Panc1 (cell line): Measurements from ENCODE around the gene CCN2. TPM values are rescaled to one million over a fixed set of nuclear protein-coding genes. Genes with fewer than 3 reads are reported as not detected.

Source experiments
- ATAC-seq: fragments of 200-7000 bp; cut with Tn5 transposase; 2 replicates; pipeline ENCODE4 v1.9.1; 2020; ENCODE audit warnings: mild to moderate bottlenecking, moderate library complexity
- BruUV-seq: library from RNA; stranded (reverse); fragments of 400-500 nt; replicated peaks from 2 replicates; lab custom pipeline; 2021; lab: Mats Ljungman, UMichigan
- CTCF ChIA-PET: fragments of 300-600 bp; sonication (Branson Sonifier 250); formaldehyde crosslinking; loops from one replicate; lab custom pipeline; 2022; ENCODE audit warnings: antibody characterized with exemption; lab: Charles Lee
- POLR2A ChIA-PET: fragments of 300-600 bp; sonication (Branson Sonifier 250); formaldehyde crosslinking; loops from one replicate; lab custom pipeline; 2022; ENCODE audit warnings: antibody characterized with exemption; lab: Charles Lee
- DNase-seq: peaks from one replicate; pipeline ENCODE4 v3.0.0-alpha.2; 2010; ENCODE audit warnings: low read depth, low spot score
- H3K27ac ChIP-seq: 2 replicates; pipeline ENCODE4 v1.5.1; 2011; ENCODE audit warnings: mild to moderate bottlenecking, low read length, inconsistent platforms
- H3K27me3 ChIP-seq: fragments of 200-500 bp; sonication (Bioruptor generic); 2 replicates; pipeline ENCODE4 v1.6.0; 2014; ENCODE audit warnings: low read length, inconsistent platforms; ENCODE audit not compliant: control insufficient read depth, insufficient read depth
- H3K36me3 ChIP-seq: fragments of 200-500 bp; sonication (Bioruptor generic); 2 replicates; pipeline ENCODE4 v1.5.1; 2014; ENCODE audit warnings: inconsistent platforms, mild to moderate bottlenecking, low read length, moderate library complexity; ENCODE audit not compliant: control insufficient read depth, insufficient read depth
- H3K4me1 ChIP-seq: 2 replicates; pipeline ENCODE4 v1.5.1; 2011; ENCODE audit warnings: inconsistent platforms, mild to moderate bottlenecking, low read length, moderate library complexity; ENCODE audit not compliant: control insufficient read depth, insufficient read depth
- H3K4me3 ChIP-seq, 2 experiments: 2 replicates each; pipeline ENCODE4 v1.5.1; 2011 to 2012; ENCODE audit warnings: low read depth in 2 of 2, low read length in 2 of 2, mild to moderate bottlenecking in 2 of 2, inconsistent platforms in 1 of 2, moderate library complexity in 1 of 2
- H3K9me3 ChIP-seq: fragments of 200-500 bp; sonication (Bioruptor generic); 2 replicates; pipeline ENCODE4 v1.5.1; 2014; ENCODE audit warnings: low read depth, mild to moderate bottlenecking, inconsistent platforms, low read length, moderate library complexity; ENCODE audit not compliant: control insufficient read depth, insufficient read depth
- CTCF ChIP-seq: fragments of 450-650 bp; IDR thresholded peaks from 2 replicates; pipeline ENCODE4 v1.5.1; 2017; ENCODE audit warnings: mild to moderate bottlenecking
- POLR2AphosphoS5 ChIP-seq: IDR thresholded peaks from 2 replicates; pipeline ENCODE4 v1.6.1; 2012; ENCODE audit warnings: mild to moderate bottlenecking, low read depth, low read length, moderate library complexity
- SIN3A ChIP-seq: IDR thresholded peaks from 2 replicates; pipeline ENCODE4 v1.6.1; 2012; ENCODE audit warnings: low read depth, mild to moderate bottlenecking, low read length, moderate library complexity, borderline replicate concordance; ENCODE audit not compliant: insufficient read depth
- TCF7L2 ChIP-seq: IDR thresholded peaks from 2 replicates; pipeline ENCODE4 v1.6.1; 2011; ENCODE audit warnings: mild to moderate bottlenecking, low read depth, low read length, inconsistent platforms
- in situ Hi-C: cut with HindIII; loops from 2 replicates; pipeline ENCODE4 v1.10.0; 2016; ENCODE audit warnings: low sequenced_read_pairs, low pct_unique_long_range_greater_than_20kb
- intact Hi-C: fragments of 100-400 bp; cut with micrococcal nuclease; formaldehyde crosslinking; loops from one replicate; pipeline ENCODE4 v1.10.0; 2022; ENCODE audit not compliant: unreplicated experiment
- total RNA-seq: library from RNA; stranded (reverse); gene quantifications from one replicate; pipeline ENCODE4 v1.2.1, GENCODE V29; 2021; ENCODE audit not compliant: unreplicated experiment
- TF ChIP-seq, protein P1 (sequence below), 2 experiments: IDR thresholded peaks; 2 replicates each; pipeline ENCODE4 v1.6.1; 2011 to 2012; ENCODE audit warnings: low read depth in 2 of 2, control low read depth in 1 of 2, low read length in 1 of 2, mild to moderate bottlenecking in 1 of 2, moderate library complexity in 1 of 2; ENCODE audit not compliant: insufficient read depth in 1 of 2

The CCN2 gene
- total RNA-seq, 1 experiment from 2014 or later: 155 TPM

DNA sequence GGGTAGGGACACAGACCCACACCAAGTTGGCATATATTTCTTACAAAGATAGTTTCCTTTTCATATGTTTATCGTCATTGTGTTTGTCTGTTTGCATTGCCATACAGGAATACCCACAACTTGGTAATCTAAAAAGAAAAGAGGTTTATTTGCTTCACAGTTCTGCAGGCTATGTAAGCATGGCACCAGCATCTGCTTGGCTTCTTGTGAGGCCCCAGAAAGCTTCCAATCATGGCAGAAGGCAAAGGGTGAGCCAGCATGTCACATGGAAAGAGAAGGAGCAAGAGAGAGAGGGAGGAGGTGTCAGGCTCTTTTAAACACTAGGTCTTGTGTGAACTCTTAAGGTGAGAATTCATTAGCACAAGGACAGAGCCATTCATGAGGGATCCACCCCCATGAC lies 52.5 kb downstream of the CCN2 start:
- no peak for DNase-seq
- no peak overlapping the region for H3K4me3 ChIP-seq
- no peaks in the 10 kb centered on the region for H3K36me3 ChIP-seq
- H3K4me1 ChIP-seq: no peaks in the 10 kb centered on the region
- intact Hi-C loops: no loop called here
- in situ Hi-C loops: no loop called here
- no peaks in the 10 kb centered on the region for H3K9me3 ChIP-seq
- POLR2A ChIA-PET: no interaction called here
- BruUV-seq: no TSS peak
- no peak for ATAC-seq
- TF ChIP-seq SIN3A (no peak), TCF7L2 (no peak), CTCF (no peak), POLR2AphosphoS5 (no peak)
- TF ChIP-seq, protein P1, sequence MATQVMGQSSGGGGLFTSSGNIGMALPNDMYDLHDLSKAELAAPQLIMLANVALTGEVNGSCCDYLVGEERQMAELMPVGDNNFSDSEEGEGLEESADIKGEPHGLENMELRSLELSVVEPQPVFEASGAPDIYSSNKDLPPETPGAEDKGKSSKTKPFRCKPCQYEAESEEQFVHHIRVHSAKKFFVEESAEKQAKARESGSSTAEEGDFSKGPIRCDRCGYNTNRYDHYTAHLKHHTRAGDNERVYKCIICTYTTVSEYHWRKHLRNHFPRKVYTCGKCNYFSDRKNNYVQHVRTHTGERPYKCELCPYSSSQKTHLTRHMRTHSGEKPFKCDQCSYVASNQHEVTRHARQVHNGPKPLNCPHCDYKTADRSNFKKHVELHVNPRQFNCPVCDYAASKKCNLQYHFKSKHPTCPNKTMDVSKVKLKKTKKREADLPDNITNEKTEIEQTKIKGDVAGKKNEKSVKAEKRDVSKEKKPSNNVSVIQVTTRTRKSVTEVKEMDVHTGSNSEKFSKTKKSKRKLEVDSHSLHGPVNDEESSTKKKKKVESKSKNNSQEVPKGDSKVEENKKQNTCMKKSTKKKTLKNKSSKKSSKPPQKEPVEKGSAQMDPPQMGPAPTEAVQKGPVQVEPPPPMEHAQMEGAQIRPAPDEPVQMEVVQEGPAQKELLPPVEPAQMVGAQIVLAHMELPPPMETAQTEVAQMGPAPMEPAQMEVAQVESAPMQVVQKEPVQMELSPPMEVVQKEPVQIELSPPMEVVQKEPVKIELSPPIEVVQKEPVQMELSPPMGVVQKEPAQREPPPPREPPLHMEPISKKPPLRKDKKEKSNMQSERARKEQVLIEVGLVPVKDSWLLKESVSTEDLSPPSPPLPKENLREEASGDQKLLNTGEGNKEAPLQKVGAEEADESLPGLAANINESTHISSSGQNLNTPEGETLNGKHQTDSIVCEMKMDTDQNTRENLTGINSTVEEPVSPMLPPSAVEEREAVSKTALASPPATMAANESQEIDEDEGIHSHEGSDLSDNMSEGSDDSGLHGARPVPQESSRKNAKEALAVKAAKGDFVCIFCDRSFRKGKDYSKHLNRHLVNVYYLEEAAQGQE (IDR thresholded peaks at IDR 0.05; ENCODE audit: insufficient read depth in 1 of 2, low read depth in 2 of 2, low read length in 1 of 2): no peak
- H3K27ac ChIP-seq: no peak overlapping the region
- CTCF ChIA-PET: no interaction called here
- H3K27me3 ChIP-seq: no peaks in the 10 kb centered on the region

Other genes with a start within 250 kb of the CCN2 start
- gene OR2A4, start 250.0 kb downstream of the CCN2 start, total RNA-seq: not detected
- 0.15 TPM for gene CTAGE9, start 240.4 kb downstream of the CCN2 start, total RNA-seq
- 6.8 TPM for gene ENPP1, start 143.4 kb downstream of the CCN2 start, total RNA-seq